Endothelial cell of umbilical vein (primary cell): ENCODE results near the gene KCNIP3.

ENCODE experiments used
- CTCF ChIP-seq, 2 donors: IDR thresholded peaks; 1 replicate in 1 of 2; 2 replicates in 1 of 2; pipeline ENCODE4 v1.5.1; 2011; ENCODE audit warnings: low read length in 2 of 2, mild to moderate bottlenecking in 2 of 2, moderate library complexity in 2 of 2, control low read depth in 1 of 2, inconsistent platforms in 1 of 2, low read depth in 1 of 2; ENCODE audit not compliant: insufficient read depth in 1 of 2; ENCODE audit errors: extremely low read depth in 1 of 2
- EZH2 ChIP-seq: IDR thresholded peaks from 2 replicates; pipeline ENCODE4 v1.6.1; 2012; ENCODE audit warnings: borderline replicate concordance, low read depth, mild to moderate bottlenecking, moderate library complexity, low read length, inconsistent platforms; ENCODE audit not compliant: severe bottlenecking
- JUN ChIP-seq: IDR thresholded peaks from 2 replicates; pipeline ENCODE4 v1.6.1; 2011; ENCODE audit warnings: borderline replicate concordance, low read depth; ENCODE audit not compliant: insufficient read length, insufficient read depth
- MAX ChIP-seq: IDR thresholded peaks from 2 replicates; pipeline ENCODE4 v1.6.1; 2011; ENCODE audit not compliant: insufficient read depth, insufficient read length
- MYC ChIP-seq: IDR thresholded peaks from one replicate; pipeline ENCODE4 v1.6.1; 2011; ENCODE audit warnings: mild to moderate bottlenecking, low read depth, low read length
- POLR2A ChIP-seq: IDR thresholded peaks from 2 replicates; pipeline ENCODE4 v1.6.1; 2012; ENCODE audit warnings: low read depth, mild to moderate bottlenecking, control low read depth, low read length
- POLR2AphosphoS5 ChIP-seq: IDR thresholded peaks from 2 replicates; pipeline ENCODE4 v1.6.1; 2012; ENCODE audit warnings: low read depth, mild to moderate bottlenecking, control low read depth, low read length, moderate library complexity; ENCODE audit not compliant: insufficient read depth

GRCh38 chr2:95362486-95362885, 65.3 kb downstream of the KCNIP3 start:
- no peak for TF ChIP-seq EZH2
- TF ChIP-seq CTCF (IDR thresholded peaks at IDR 0.05; ENCODE audit: extremely low read depth in 1 of 2, insufficient read depth in 1 of 2, low read depth in 1 of 2, low read length in 2 of 2), result no peak
- TF ChIP-seq POLR2AphosphoS5, result no peak
- TF ChIP-seq POLR2A, result no peak
- no peak for TF ChIP-seq JUN
- no peak for TF ChIP-seq MYC
- no peak for TF ChIP-seq MAX
